ENCODE results near the gene LRRFIP2.

- TF ChIP-seq CTCF (tag by site-specific recombination; IDR thresholded peaks at IDR 0.05) = no peak
- TF ChIP-seq TRIM28 (IDR thresholded peaks at IDR 0.05; ENCODE audit: borderline replicate concordance, low read length) = no peak
Measured at GRCh38 chr3:37130448-37130847, 43.9 kb downstream of the LRRFIP2 start.

Measured in HEK293 (cell line).